DMS153 (cell line): ENCODE measurements around the gene BOLA2B.
"Not testable (repeated sequence)": the region's sequence is repeated elsewhere in the genome, so short reads cannot be mapped to it uniquely, and the experiment has no call there.

Source experiments
- DNase-seq: peaks from one replicate; lab custom pipeline; 2025; lab: John Stamatoyannopoulos, UW

BOLA2B gene

GRCh38 chr16:30193615-30194014 is at the start of gene BOLA2B, which contains the start of gene SLX1A:
Gene BOLA2B, minus strand, starts transcription at chr16:30193666. Its CDS starts 71 bp downstream, at chr16:30193595.
Gene SLX1A, plus strand, starts transcription at chr16:30193875. Its CDS starts 210 bp downstream, at chr16:30194085.
- DNase-seq: not testable (repeated sequence)

DNA sequence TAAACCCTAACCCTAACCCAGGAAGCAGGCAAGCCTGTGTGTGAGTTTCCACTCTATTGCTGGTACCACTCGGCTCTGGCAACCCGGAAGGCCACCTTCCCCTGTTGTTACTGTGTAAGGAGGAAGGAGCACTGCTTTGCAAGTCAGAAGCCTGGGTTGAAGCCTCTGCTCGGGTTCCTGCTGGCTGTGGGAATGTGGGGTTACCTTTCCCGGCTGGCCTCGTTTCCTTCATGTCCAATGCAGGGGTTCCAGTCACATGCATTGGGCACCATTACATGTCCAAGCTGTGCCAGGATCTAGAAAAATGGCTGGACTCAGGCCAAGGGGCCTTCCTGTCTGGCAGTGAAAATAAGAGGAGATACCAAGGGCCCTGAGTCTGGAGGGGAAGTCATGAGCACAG is 23.6 kb upstream of the BOLA2B start:
- not testable (repeated sequence) for DNase-seq

GRCh38 chr16:30211414-30211813 is 17.9 kb upstream of the BOLA2B start:
- not testable (repeated sequence) for DNase-seq

DNA sequence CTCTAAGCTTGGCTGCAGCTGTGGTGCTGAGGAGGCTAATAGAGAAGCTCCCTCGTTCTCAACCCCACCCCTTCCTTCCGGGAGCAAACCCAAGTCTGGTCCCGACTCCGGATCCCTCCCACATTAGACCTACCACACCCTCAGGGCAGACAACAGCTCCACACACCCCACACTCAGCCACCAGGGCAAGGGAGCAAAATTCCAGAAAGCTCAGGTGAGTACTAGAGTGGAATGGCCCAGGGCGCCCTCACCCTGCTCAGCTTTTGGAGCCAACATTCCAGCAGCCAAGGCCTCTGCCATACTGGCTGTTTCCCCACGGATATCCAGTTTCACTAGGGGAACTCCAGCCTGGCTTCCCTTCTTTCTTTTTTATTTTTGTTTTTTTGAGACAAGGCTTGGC is 15.6 kb upstream of the BOLA2B start:
- not testable (repeated sequence) for DNase-seq

DNA sequence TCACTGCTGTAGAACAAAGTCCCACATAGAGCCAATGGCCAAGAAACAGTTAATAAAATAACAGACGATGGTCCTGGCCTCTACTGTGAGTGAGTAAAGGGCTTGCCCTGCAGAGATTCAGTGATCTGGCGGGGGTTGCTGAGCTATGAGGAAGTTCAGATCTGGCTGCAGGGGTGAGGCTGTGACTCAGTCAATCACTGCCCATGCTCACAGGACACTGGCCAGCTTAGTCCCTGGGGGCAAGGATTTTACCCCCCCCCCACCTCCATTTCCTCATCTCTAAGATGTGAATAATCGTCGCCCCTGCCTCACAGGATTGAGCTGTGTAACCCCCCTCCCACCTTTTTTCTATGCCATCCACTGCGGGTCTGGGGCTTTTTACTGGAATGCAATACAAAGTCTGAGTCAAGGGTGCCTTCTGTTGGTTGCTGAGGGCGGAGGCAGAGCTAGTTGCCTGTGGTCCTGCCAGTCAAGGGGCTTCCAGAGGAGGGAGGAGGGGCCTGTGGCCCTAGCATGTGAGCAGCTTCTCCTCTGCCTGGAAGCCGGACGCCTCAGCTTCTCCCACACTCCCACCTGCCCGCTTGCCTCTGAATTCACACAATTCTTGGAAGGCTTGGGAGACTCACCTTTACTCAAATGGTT is 13.7 kb upstream of the BOLA2B start:
- DNase-seq: not testable (repeated sequence)

- DNase-seq: not testable (repeated sequence)
These were observed 12.8 kb upstream of the BOLA2B start for GRCh38 chr16:30206252-30206651.

- not testable (repeated sequence) for DNase-seq
These were observed 12.2 kb upstream of the BOLA2B start for GRCh38 chr16:30205541-30206236.

- DNase-seq: not testable (repeated sequence)
These were observed 6.3 kb upstream of the BOLA2B start for GRCh38 chr16:30199608-30200343.

DNA sequence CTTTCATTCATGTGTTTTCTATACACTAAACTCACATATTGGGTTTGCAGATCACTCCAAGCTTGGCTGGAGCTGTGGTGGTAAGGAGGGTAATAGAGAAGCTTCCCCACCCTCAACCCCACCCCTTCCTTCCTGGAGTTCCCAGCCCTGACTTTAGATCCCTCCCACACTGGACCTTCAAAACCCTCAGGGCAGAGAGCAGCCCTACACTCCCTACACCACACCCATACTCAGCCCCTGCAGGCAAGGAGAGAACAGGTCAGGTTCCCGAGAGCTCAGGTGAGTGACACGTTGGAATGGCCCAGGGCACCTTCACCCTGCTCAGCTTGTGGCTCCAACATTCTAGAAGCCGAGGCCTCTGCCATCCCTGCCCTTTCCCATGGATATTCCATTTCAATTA is 5.6 kb upstream of the BOLA2B start, which contains the start of gene SULT1A3:
TSS of gene SULT1A3 (plus strand) at position 207 of the 400 bp plus-strand sequence. CDS start 1,474 bp downstream, outside the sequence.
- not testable (repeated sequence) for DNase-seq

- DNase-seq: not testable (repeated sequence)
These were observed 3.5 kb upstream of the BOLA2B start for GRCh38 chr16:30197001-30197400.

- not testable (repeated sequence) for DNase-seq
These were observed 883 bp upstream of the BOLA2B start for GRCh38 chr16:30194172-30194925.

GRCh38 chr16:30193098-30193497 is 368 bp downstream of the BOLA2B start:
- DNase-seq: not testable (repeated sequence)

DNA sequence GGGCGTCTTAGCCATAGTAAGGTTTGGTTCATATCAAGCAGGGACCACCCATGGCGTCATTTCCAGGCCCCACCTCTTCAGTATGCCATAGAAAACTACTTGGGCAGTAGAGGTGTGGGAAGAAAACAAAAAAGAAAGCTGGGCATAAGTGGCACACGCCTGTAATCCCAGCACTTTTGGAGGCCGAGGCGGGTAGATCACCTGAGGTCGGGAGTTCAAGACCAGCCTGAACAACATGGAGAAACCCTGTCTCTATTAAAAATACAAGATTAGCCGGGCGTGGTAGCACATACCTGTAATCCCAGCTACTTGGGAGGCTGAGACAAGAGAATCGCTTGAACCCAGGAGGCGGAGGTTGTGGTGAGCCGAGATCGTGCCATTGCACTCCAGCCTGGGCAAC is 2.3 kb downstream of the BOLA2B start:
- not testable (repeated sequence) for DNase-seq

DNA sequence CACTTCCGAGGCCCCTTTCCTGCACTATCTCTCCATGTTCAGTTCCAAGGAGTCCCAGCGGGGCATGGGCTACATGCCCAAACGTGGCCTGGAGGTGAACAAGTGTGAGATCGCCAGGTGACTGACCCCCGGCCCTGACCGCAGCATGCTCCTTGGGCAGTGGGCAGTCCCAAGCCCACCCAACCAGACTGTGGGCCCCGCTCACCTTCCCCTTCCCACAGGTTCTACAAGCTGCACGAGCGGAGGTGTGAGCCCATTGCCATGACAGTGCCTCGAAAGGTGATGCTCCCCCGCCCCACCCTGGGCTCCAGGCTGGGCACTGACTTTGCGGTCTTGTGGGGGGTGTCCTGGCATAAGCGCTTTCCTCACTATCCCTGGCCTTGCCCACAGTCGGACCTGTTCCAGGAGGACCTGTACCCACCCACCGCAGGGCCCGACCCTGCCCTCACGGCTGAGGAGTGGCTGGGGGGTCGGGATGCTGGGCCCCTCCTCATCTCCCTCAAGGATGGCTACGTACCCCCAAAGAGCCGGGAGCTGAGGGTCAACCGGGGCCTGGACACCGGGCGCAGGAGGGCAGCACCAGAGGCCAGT is 5.4 kb downstream of the BOLA2B start:
- no peak for DNase-seq

GRCh38 chr16:30187556-30187865 is 6.0 kb downstream of the BOLA2B start:
- DNase-seq: no peak

DNA sequence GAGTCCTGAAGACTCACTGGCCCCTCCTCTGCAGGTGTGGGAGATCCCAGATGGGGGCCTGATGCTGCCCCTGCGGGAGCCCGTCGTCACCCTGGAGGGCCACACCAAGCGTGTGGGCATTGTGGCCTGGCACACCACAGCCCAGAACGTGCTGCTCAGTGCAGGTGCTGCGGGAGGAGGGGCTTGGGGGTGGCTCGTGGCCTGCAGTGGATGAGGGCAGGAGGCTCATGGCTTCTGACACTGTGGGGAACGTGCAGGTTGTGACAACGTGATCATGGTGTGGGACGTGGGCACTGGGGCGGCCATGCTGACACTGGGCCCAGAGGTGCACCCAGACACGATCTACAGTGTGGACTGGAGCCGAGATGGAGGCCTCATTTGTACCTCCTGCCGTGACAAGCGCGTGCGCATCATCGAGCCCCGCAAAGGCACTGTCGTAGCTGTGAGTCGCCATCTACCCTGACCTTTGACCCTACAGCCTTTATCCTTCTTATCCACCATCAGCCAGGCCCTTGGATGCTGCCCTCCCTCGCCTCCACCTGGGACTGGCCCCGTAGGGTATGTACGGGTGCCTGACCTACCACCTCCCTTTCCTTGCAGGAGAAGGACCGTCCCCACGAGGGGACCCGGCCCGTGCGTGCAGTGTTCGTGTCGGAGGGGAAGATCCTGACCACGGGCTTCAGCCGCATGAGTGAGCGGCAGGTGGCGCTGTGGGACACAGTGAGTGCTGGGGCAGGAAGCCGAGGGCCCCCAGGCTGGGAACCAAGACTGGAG is 6.5 kb downstream of the BOLA2B start:
- DNase-seq: no peak

GRCh38 chr16:30186444-30186781 is 7.1 kb downstream of the BOLA2B start:
- DNase-seq: no peak

DNA sequence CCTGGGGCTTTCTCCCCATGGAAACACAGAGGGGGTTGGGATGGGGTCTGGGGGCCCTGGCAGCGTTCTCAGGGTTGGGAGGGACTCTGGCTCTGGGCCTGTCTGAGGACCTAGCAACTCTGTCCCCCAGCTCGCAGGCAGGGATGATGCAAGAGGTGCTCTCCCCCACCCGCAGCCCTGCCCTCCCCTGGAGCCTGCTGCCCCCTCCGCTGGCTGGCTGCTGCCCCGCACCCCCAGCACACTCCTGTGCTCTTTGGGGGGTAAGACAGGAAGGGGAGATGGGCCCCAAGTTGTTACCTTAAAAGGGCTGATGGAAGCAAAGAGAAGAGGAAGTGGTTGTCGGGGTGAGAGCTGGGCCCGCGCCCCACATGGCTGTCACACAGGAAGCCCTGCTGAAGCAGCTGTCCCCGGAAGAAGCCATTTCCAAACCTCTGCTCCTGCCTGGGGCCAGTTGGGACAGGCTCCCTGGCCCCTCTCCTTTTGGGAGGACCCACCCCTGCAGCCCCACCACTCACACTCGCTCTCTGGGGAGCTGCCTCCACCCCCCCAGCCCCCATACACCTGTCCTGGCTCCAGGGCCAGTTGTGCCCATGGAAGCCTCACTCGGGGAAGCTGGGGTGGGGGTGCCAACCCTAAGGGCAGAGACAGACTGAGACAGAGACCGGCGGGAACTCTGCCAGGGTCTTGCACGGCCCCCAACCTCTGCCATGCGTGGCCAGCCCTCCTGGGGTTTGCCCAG is 7.6 kb downstream of the BOLA2B start:
- DNase-seq: no peak

DNA sequence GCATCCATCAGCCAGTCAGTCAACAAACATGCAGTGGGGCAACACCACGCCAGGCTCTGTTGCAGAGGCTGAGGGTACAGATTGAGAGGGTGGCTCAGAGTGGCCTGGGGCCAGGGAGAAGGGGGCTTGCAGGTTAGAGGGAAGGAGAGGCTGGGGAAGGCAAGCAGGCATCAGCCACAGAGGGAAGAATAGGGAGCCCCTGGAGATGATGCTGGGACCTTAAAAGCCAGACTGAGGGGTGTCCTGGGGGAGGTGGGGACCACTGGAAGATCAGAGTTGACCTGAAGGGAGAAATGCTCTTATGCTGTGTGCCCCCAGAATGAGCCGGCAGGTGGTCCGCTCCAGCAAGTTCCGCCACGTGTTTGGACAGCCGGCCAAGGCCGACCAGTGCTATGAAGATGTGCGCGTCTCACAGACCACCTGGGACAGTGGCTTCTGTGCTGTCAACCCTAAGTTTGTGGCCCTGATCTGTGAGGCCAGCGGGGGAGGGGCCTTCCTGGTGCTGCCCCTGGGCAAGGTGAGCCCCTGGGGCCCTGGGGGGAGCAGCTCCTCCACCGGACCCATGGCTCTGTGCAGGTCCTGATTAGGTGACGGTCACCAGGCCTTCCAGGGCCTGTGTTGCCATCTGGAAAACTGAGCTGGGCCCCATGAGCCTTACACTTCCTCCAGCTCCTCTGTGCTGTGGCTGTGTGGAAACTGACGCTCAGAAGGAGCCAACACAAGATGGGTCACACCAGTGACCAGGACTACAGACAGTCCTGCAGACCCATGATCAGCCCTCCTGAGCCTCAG is 8.4 kb downstream of the BOLA2B start:
- no peak for DNase-seq
